ENCODE data around the gene CTNND2. TPM values are rescaled to one million over a fixed set of nuclear protein-coding genes. Genes with fewer than 3 reads are reported as not detected.

Gene CTNND2
- total RNA-seq, 1 experiment from 2014 or later, result 7.0 TPM

- Histone ChIP-seq H2BK12ac (ENCODE audit: insufficient read length, low read depth, low read length) (no peak overlapping the region), H2BK20ac (ENCODE audit: low read depth, low read length, poor library complexity, severe bottlenecking) (no peak overlapping the region), H2BK120ac (ENCODE audit: low read depth, low read length, poor library complexity, severe bottlenecking) (no peak overlapping the region), H3K4ac (ENCODE audit: low read depth, low read length) (no peak overlapping the region), H3K9me3 (ENCODE audit: control insufficient read depth, low read depth, low read length) (no peaks in the 10 kb centered on the region), H3K56ac (ENCODE audit: insufficient read length, low read depth, low read length) (no peak overlapping the region), H3K4me1 (ENCODE audit: insufficient read depth, low read length) (no peaks in the 10 kb centered on the region), H4K20me1 (ENCODE audit: control insufficient read depth, insufficient read depth, insufficient read length) (no peaks in the 10 kb centered on the region), H3K4me2 (ENCODE audit: insufficient read depth, insufficient read length, low read length) (no peak overlapping the region), H4K5ac (ENCODE audit: insufficient read length, low read depth, low read length) (no peak overlapping the region), H2BK15ac (ENCODE audit: low read depth, low read length) (no peak overlapping the region), H2AK5ac (ENCODE audit: insufficient read length, low read length) (no peak overlapping the region), H3K14ac (ENCODE audit: insufficient read depth, low read length) (no peak overlapping the region), H3K9ac (ENCODE audit: extremely low read depth, insufficient read length, low read length) (no peak overlapping the region), H3K27ac (ENCODE audit: insufficient read length, low read depth, low read length) (no peak overlapping the region), H4K8ac (replicated peaks; ENCODE audit: insufficient read length, low read depth, low read length) (no peak overlapping the region), H3K23me2 (ENCODE audit: insufficient read length, low read depth, low read length, poor library complexity, severe bottlenecking) (no peaks in the 10 kb centered on the region), H2AFZ (ENCODE audit: low read length) (no peak overlapping the region), H2BK5ac (ENCODE audit: insufficient read length, low read length) (no peak overlapping the region), H3K18ac (ENCODE audit: insufficient read length, low read depth, low read length) (no peak overlapping the region), H3K27me3 (ENCODE audit: insufficient read depth, low read length) (no peaks in the 10 kb centered on the region), H4K91ac (ENCODE audit: insufficient read length, low read depth, low read length) (no peak overlapping the region), H3K79me1 (ENCODE audit: insufficient read depth, low read depth, low read length, poor library complexity, severe bottlenecking) (no peaks in the 10 kb centered on the region), H3K79me2 (ENCODE audit: insufficient read depth, low read length) (no peaks in the 10 kb centered on the region), H3K23ac (ENCODE audit: insufficient read length, low read depth, low read length) (no peak overlapping the region), H3T11ph (ENCODE audit: low read length) (no peak overlapping the region)
- no CpG with 5 or more reads among the region's 2 CpGs for WGBS (ENCODE audit: extremely low coverage, insufficient read length, low lambda C conversion rate)
- Mint-ChIP-seq H3K36me3 (ENCODE audit: insufficient read depth in 1 of 3, low read depth in 3 of 3) (peaks cover 2 to 18% (median 10%) of the 10 kb centered on the region in 3 experiments; a peak in 6 of 7 replicates), H3K4me1 (no peaks in the 10 kb centered on the region), H3K4me3 (no peak overlapping the region), H3K27me3 (ENCODE audit: low read depth) (peaks cover 5% of the 10 kb centered on the region), H3K9me3 (peaks cover 21 to 22% of the 10 kb centered on the region in 2 experiments), H3K27ac (no peak overlapping the region)
- no peak for TF ChIP-seq CTCF (conservative IDR thresholded peaks at IDR 0.05)
- DNase-seq, result no peak
Observed at GRCh38 chr5:11026543-11026942, 877.7 kb downstream of the CTNND2 start.
